ENCODE results near the gene DECR2. TPM values are rescaled to one million over a fixed set of nuclear protein-coding genes. Genes with fewer than 3 reads are reported as not detected.
"Not testable (repeated sequence)": the region's sequence is repeated elsewhere in the genome, so short reads cannot be mapped to it uniquely, and the experiment has no call there.

DECR2 gene
- total and polyA plus RNA-seq, 2 of the 4 experiments (the other 2 are of a cell fraction), result 3.9 to 26.7 TPM

GRCh38 chr16:414395-415169 lies 12.9 kb downstream of the DECR2 start:
- H3K27me3 ChIP-seq (ENCODE audit: control insufficient read depth, insufficient read depth, low read length), result no peaks in the 10 kb centered on the region
- H3K14ac ChIP-seq (replicated peaks; ENCODE audit: low read depth, low read length), result no peak overlapping the region
- no peak overlapping the region for H2BK20ac ChIP-seq (ENCODE audit: low read depth, low read length)
- H3K4me2 ChIP-seq (ENCODE audit: low read depth, low read length), result no peak overlapping the region
- no peak overlapping the region for H3K4me3 ChIP-seq (ENCODE audit: insufficient read depth, low read depth, low read length)
- CTCF ChIA-PET, result no interaction called here
- dilution Hi-C loops (cut with HindIII; ENCODE audit: low sequenced_read_pairs, unreplicated experiment) (no loop called here), intact Hi-C loops (cut with micrococcal nuclease) (no loop called here), in situ Hi-C loops (cut with MboI; ENCODE audit: low sequenced_read_pairs) (no loop called here)
- 100% methylated on average over 1 of the region's 21 CpGs; no CpG with 5 or more reads in 1 of the 2 experiments for WGBS, 2 experiments (ENCODE audit: extremely low coverage in 2 of 2, insufficient read length in 1 of 2)
- H4K91ac ChIP-seq (ENCODE audit: insufficient read depth, low read depth, low read length), result no peak overlapping the region
- H2BK5ac ChIP-seq (ENCODE audit: low read depth, low read length, poor library complexity, severe bottlenecking), result no peak overlapping the region
- H4K8ac ChIP-seq (ENCODE audit: low read depth in 2 of 2, low read length in 2 of 2), result no peak overlapping the region
- no peak overlapping the region for H3K18ac ChIP-seq (ENCODE audit: low read depth, low read length)
- H3K27ac ChIP-seq (ENCODE audit: insufficient read depth, low read length), result no peak overlapping the region
- no peaks in the 10 kb centered on the region for H3K4me1 ChIP-seq (ENCODE audit: control insufficient read depth, insufficient read depth, low read length)
- H2AFZ ChIP-seq (replicated peaks; ENCODE audit: low read length, poor library complexity), result peak overlapping the region; percentile 41
- ATAC-seq (ENCODE audit: low read depth) (peak; percentile 53), DNase-seq (no peak)
- H3K9me3 ChIP-seq (ENCODE audit: control insufficient read depth, insufficient read depth, low read length), result no peaks in the 10 kb centered on the region
- 0 out of 2 replicates have a peak, but pooled peaks cover 2% of the 10 kb centered on the region for H3K36me3 ChIP-seq (ENCODE audit: control insufficient read depth, insufficient read depth, low read length)
- H2AK5ac ChIP-seq (ENCODE audit: low read depth, low read length), result no peak overlapping the region; the same call in 1 of the 2 replicates
- no peaks in the 10 kb centered on the region for H3K79me1 ChIP-seq (ENCODE audit: low read depth in 1 of 2, low read length in 2 of 2)
- H3K23ac ChIP-seq (ENCODE audit: low read depth, low read length), result no peak overlapping the region
- no peaks in the 10 kb centered on the region for H4K20me1 ChIP-seq (ENCODE audit: insufficient read depth, low read length)
- H2BK120ac ChIP-seq (ENCODE audit: low read depth, low read length), result no peak overlapping the region
- no peaks in the 10 kb centered on the region for H3K9me1 ChIP-seq (ENCODE audit: insufficient read depth, low read length)
- H4K5ac ChIP-seq (ENCODE audit: low read depth, low read length), result no peak overlapping the region
- BruUV-seq (replicated peaks), result no TSS peak
- H3K4ac ChIP-seq (ENCODE audit: low read depth, low read length), result no peak overlapping the region
- H3K56ac ChIP-seq (ENCODE audit: extremely low read depth, insufficient read depth, low read length), result no peak overlapping the region
- H2AK9ac ChIP-seq (replicated peaks; ENCODE audit: low read depth, low read length, poor library complexity), result no peak overlapping the region
- POLR2A ChIA-PET (ENCODE audit: unreplicated experiment), result no interaction called here
- no peak overlapping the region for H3K9ac ChIP-seq (ENCODE audit: low read depth, low read length)
- TF ChIP-seq MAFK (IDR thresholded peaks at IDR 0.05; ENCODE audit: low read depth, low read length) (peak; percentile 92), RAD21 (IDR thresholded peaks at IDR 0.05; ENCODE audit: low read length) (no peak), MAZ (IDR thresholded peaks at IDR 0.05; ENCODE audit: borderline replicate concordance, low read depth, low read length) (no peak), NFE2L2 (IDR thresholded peaks at IDR 0.05; ENCODE audit: low read depth, low read length) (no peak), USF2 (IDR thresholded peaks at IDR 0.05; ENCODE audit: low read depth, low read length) (no peak)
- H2BK15ac ChIP-seq (ENCODE audit: low read depth, low read length), result no peak overlapping the region

GRCh38 chr16:415170-415498 lies 13.4 kb downstream of the DECR2 start:
- H3K23ac ChIP-seq (ENCODE audit: low read depth, low read length); H3K4me2 ChIP-seq (ENCODE audit: low read depth, low read length); ATAC-seq (ENCODE audit: low read depth); H2AK9ac ChIP-seq (replicated peaks; ENCODE audit: low read depth, low read length, poor library complexity); DNase-seq; H3K4ac ChIP-seq (ENCODE audit: low read depth, low read length); H4K20me1 ChIP-seq (ENCODE audit: insufficient read depth, low read length); H3K9me3 ChIP-seq (ENCODE audit: control insufficient read depth, insufficient read depth, low read length); H4K5ac ChIP-seq (ENCODE audit: low read depth, low read length); CTCF ChIA-PET; H2AFZ ChIP-seq (replicated peaks; ENCODE audit: low read length, poor library complexity); H3K27ac ChIP-seq (ENCODE audit: insufficient read depth, low read length); H2BK5ac ChIP-seq (ENCODE audit: low read depth, low read length, poor library complexity, severe bottlenecking); H3K9ac ChIP-seq (ENCODE audit: low read depth, low read length); H3K14ac ChIP-seq (replicated peaks; ENCODE audit: low read depth, low read length); H3K18ac ChIP-seq (ENCODE audit: low read depth, low read length); H2AK5ac ChIP-seq (ENCODE audit: low read depth, low read length); H3K4me1 ChIP-seq (ENCODE audit: control insufficient read depth, insufficient read depth, low read length); H3K36me3 ChIP-seq (ENCODE audit: control insufficient read depth, insufficient read depth, low read length); H4K8ac ChIP-seq (ENCODE audit: low read depth in 2 of 2, low read length in 2 of 2); in situ Hi-C loops (cut with MboI; ENCODE audit: low sequenced_read_pairs); H4K91ac ChIP-seq (ENCODE audit: insufficient read depth, low read depth, low read length); H2BK15ac ChIP-seq (ENCODE audit: low read depth, low read length); H2BK20ac ChIP-seq (ENCODE audit: low read depth, low read length); POLR2A ChIA-PET (ENCODE audit: unreplicated experiment); H2BK120ac ChIP-seq (ENCODE audit: low read depth, low read length); H3K9me1 ChIP-seq (ENCODE audit: insufficient read depth, low read length); H3K56ac ChIP-seq (ENCODE audit: extremely low read depth, insufficient read depth, low read length); intact Hi-C loops (cut with micrococcal nuclease); BruUV-seq (replicated peaks); H3K27me3 ChIP-seq (ENCODE audit: control insufficient read depth, insufficient read depth, low read length); H3K79me1 ChIP-seq (ENCODE audit: low read depth in 1 of 2, low read length in 2 of 2); dilution Hi-C loops (cut with HindIII; ENCODE audit: low sequenced_read_pairs, unreplicated experiment); H3K4me3 ChIP-seq (ENCODE audit: insufficient read depth, low read depth, low read length): not testable (repeated sequence)
- WGBS, 2 experiments (ENCODE audit: extremely low coverage in 2 of 2, insufficient read length in 1 of 2), result no CpG with 5 or more reads among the region's 3 CpGs

Measured in IMR-90 (cell line).